Natural killer cell (primary cell): ENCODE data around the gene R3HDML. TPM values are rescaled to one million over a fixed set of nuclear protein-coding genes. Genes with fewer than 3 reads are reported as not detected.

ENCODE experiments used
- ATAC-seq, 3 donors: fragments of 150-1000 bp in 2 of 3; fragments of 200-7000 bp in 1 of 3; cut with Tn5 transposase; 1 replicate in 1 of 3; 2 replicates in 2 of 3; pipeline ENCODE4 v1.10.0; 2021; ENCODE audit warnings: mild to moderate bottlenecking in 2 of 3, moderate library complexity in 2 of 3
- DNase-seq, 2 donors: peaks; one replicate each; pipeline versions ENCODE4 v3.0.0 to v3.0.0-alpha.2; 2013 to 2021; ENCODE audit warnings: mixed read lengths in 1 of 2
- H3K27ac ChIP-seq: one replicate; pipeline ENCODE4 v1.5.1; 2013; ENCODE audit warnings: mild to moderate bottlenecking, low read length
- H3K27me3 ChIP-seq: one replicate; pipeline ENCODE4 v1.6.1; 2013; ENCODE audit warnings: low read length; ENCODE audit not compliant: control insufficient read depth, insufficient read depth
- H3K36me3 ChIP-seq: one replicate; pipeline ENCODE4 v1.6.1; 2013; ENCODE audit warnings: low read length; ENCODE audit not compliant: control insufficient read depth, insufficient read depth
- H3K4me1 ChIP-seq: one replicate; pipeline ENCODE4 v1.6.1; 2013; ENCODE audit warnings: low read length; ENCODE audit not compliant: control insufficient read depth, insufficient read depth
- H3K4me3 ChIP-seq: one replicate; pipeline ENCODE4 v1.5.1; 2013; ENCODE audit warnings: low read length
- H3K9me3 ChIP-seq: one replicate; pipeline ENCODE4 v1.6.1; 2013; ENCODE audit warnings: low read length; ENCODE audit not compliant: control insufficient read depth, insufficient read depth
- H3K27ac Mint-ChIP-seq, 2 donors: one replicate each; pipeline ENCODE4 v1.8.0; 2022; ENCODE audit warnings: mild to moderate bottlenecking in 2 of 2, mixed read lengths in 2 of 2, moderate library complexity in 1 of 2
- H3K27me3 Mint-ChIP-seq, 2 donors: one replicate each; pipeline ENCODE4 v1.8.0; 2022; ENCODE audit warnings: low read depth in 2 of 2, mixed read lengths in 2 of 2
- H3K36me3 Mint-ChIP-seq: one replicate; pipeline ENCODE4 v1.8.0; 2022; ENCODE audit warnings: mixed read lengths
- H3K4me1 Mint-ChIP-seq, 2 donors: one replicate each; pipeline ENCODE4 v1.8.0; 2022; ENCODE audit warnings: mixed read lengths in 2 of 2
- H3K4me3 Mint-ChIP-seq: one replicate; pipeline ENCODE4 v1.8.0; 2022; ENCODE audit warnings: mild to moderate bottlenecking, moderate library complexity, mixed read lengths
- H3K9me3 Mint-ChIP-seq, 2 donors: one replicate each; pipeline ENCODE4 v1.8.0; 2022; ENCODE audit warnings: mixed read lengths in 2 of 2
- CTCF ChIP-seq: fragments of 200-600 bp; IDR thresholded peaks from one replicate; pipeline ENCODE4 v1.8.0; 2022; ENCODE audit warnings: antibody characterized with exemption
- WGBS: methylation state at CpG from one replicate; pipeline ENCODE4 v1.1.7; 2013; ENCODE audit warnings: missing lambda C conversion rate; ENCODE audit not compliant: insufficient coverage; 5-methylcytosine and 5-hydroxymethylcytosine counted together
- intact Hi-C: fragments of 100-400 bp; cut with micrococcal nuclease; formaldehyde crosslinking; loops from one replicate; pipeline ENCODE4 v1.14.2; 2022
- total RNA-seq, 4 donors: library from RNA; stranded (reverse); fragments of 120-200 nt in 1 of 4; gene quantifications; one replicate each; pipeline versions ENCODE4 v1.2.3 to v1.2.4, GENCODE V29; 2013 to 2022

Gene R3HDML
- total RNA-seq, 3 donors from 2014 or later (not counting 1 experiment from before 2014, with no cell fraction given), result not detected

GRCh38 chr20:44357555-44358125 is 20.8 kb downstream of the R3HDML start:
- peaks cover 14 to 15% of the 10 kb centered on the region in 2 donors for H3K27me3 Mint-ChIP-seq
- ATAC-seq (no peak), DNase-seq (no peak)
- 58% methylated on average over 2 of the region's 4 CpGs for WGBS
- H3K4me3 Mint-ChIP-seq, result no peak overlapping the region
- H3K9me3 Mint-ChIP-seq, result no peaks in the 10 kb centered on the region
- intact Hi-C loops, result no loop called here
- H3K27ac Mint-ChIP-seq, result no peak overlapping the region
- TF ChIP-seq CTCF, result no peak
- Histone ChIP-seq H3K9me3 (no peaks in the 10 kb centered on the region), H3K36me3 (no peaks in the 10 kb centered on the region), H3K4me3 (no peak overlapping the region), H3K27me3 (no peaks in the 10 kb centered on the region), H3K27ac (no peak overlapping the region), H3K4me1 (no peaks in the 10 kb centered on the region)
- no peaks in the 10 kb centered on the region for H3K36me3 Mint-ChIP-seq
- H3K4me1 Mint-ChIP-seq, result no peaks in the 10 kb centered on the region

GRCh38 chr20:44358776-44359175 is 21.9 kb downstream of the R3HDML start:
- DNase-seq, result no peak
- H3K4me3 ChIP-seq, result no peak overlapping the region
- no peak for ATAC-seq
- peaks cover 14 to 15% of the 10 kb centered on the region in 2 donors for H3K27me3 Mint-ChIP-seq
- H3K27me3 ChIP-seq, result no peaks in the 10 kb centered on the region
- H3K36me3 ChIP-seq, result no peaks in the 10 kb centered on the region
- H3K9me3 Mint-ChIP-seq, result no peaks in the 10 kb centered on the region
- no peaks in the 10 kb centered on the region for H3K4me1 ChIP-seq
- no peak overlapping the region for H3K27ac ChIP-seq
- no peak for TF ChIP-seq CTCF
- intact Hi-C loops, result no loop called here
- H3K9me3 ChIP-seq, result no peaks in the 10 kb centered on the region
- 78% methylated on average over 8 of the region's 8 CpGs for WGBS
- no peak overlapping the region for H3K27ac Mint-ChIP-seq
- H3K36me3 Mint-ChIP-seq, result no peaks in the 10 kb centered on the region
- no peak overlapping the region for H3K4me3 Mint-ChIP-seq
- H3K4me1 Mint-ChIP-seq, result no peaks in the 10 kb centered on the region

GRCh38 chr20:44360221-44360620 is 23.4 kb downstream of the R3HDML start:
- intact Hi-C loops, result no loop called here
- H3K27ac ChIP-seq, result no peak overlapping the region
- no peaks in the 10 kb centered on the region for H3K9me3 ChIP-seq
- H3K36me3 ChIP-seq, result no peaks in the 10 kb centered on the region
- DNase-seq (no peak), ATAC-seq (no peak)
- H3K27me3 ChIP-seq, result no peaks in the 10 kb centered on the region
- H3K4me1 ChIP-seq, result no peaks in the 10 kb centered on the region
- no peak overlapping the region for H3K4me3 Mint-ChIP-seq
- H3K4me1 Mint-ChIP-seq, result no peaks in the 10 kb centered on the region
- H3K27me3 Mint-ChIP-seq, result peaks cover 8 to 15% of the 10 kb centered on the region in 2 donors
- H3K36me3 Mint-ChIP-seq, result no peaks in the 10 kb centered on the region
- H3K27ac Mint-ChIP-seq, result no peak overlapping the region
- TF ChIP-seq CTCF, result no peak
- H3K4me3 ChIP-seq, result no peak overlapping the region
- H3K9me3 Mint-ChIP-seq, result no peaks in the 10 kb centered on the region

- H3K36me3 Mint-ChIP-seq, result no peaks in the 10 kb centered on the region
- Histone ChIP-seq H3K27me3 (no peaks in the 10 kb centered on the region), H3K27ac (no peak overlapping the region), H3K9me3 (no peaks in the 10 kb centered on the region), H3K4me3 (no peak overlapping the region), H3K36me3 (no peaks in the 10 kb centered on the region), H3K4me1 (no peaks in the 10 kb centered on the region)
- H3K4me1 Mint-ChIP-seq, result no peaks in the 10 kb centered on the region
- no peak for DNase-seq
- no peak overlapping the region for H3K4me3 Mint-ChIP-seq
- ATAC-seq, result no peak
- TF ChIP-seq CTCF, result no peak
- H3K9me3 Mint-ChIP-seq, result no peaks in the 10 kb centered on the region
- intact Hi-C loops, result no loop called here
- H3K27ac Mint-ChIP-seq, result no peak overlapping the region
- 91% methylated on average over 3 of the region's 3 CpGs for WGBS
- H3K27me3 Mint-ChIP-seq, result peaks cover 7 to 15% of the 10 kb centered on the region in 2 donors
These were observed 24.2 kb downstream of the R3HDML start for GRCh38 chr20:44361021-44361420.
